Skeletal muscle tissue (tissue), 4 donors: ENCODE data around the gene PFN2. TPM values are rescaled to one million over a fixed set of nuclear protein-coding genes. Genes with fewer than 3 reads are reported as not detected.
A peak's percentile ranks its signal among the peaks of the same experiment; 100 is the strongest.
"Not testable (repeated sequence)": the region's sequence is repeated elsewhere in the genome, so short reads cannot be mapped to it uniquely, and the experiment has no call there.

Experiments used
- H3K27ac ChIP-seq: one replicate; pipeline ENCODE4 v1.7.0; 2013; ENCODE audit warnings: mild to moderate bottlenecking, low read depth, low read length, inconsistent platforms
- H3K27me3 ChIP-seq, 3 donors: one replicate each; pipeline ENCODE4 v1.7.0; 2013; ENCODE audit warnings: low read length in 3 of 3; ENCODE audit not compliant: control insufficient read depth in 3 of 3, insufficient read depth in 3 of 3
- H3K36me3 ChIP-seq, 3 donors: one replicate each; pipeline ENCODE4 v1.7.0; 2013; ENCODE audit warnings: low read length in 3 of 3; ENCODE audit not compliant: control insufficient read depth in 3 of 3, insufficient read depth in 3 of 3
- H3K4me1 ChIP-seq, 3 donors: one replicate each; pipeline ENCODE4 v1.7.0; 2013; ENCODE audit warnings: low read length in 3 of 3, mild to moderate bottlenecking in 3 of 3; ENCODE audit not compliant: control insufficient read depth in 3 of 3, insufficient read depth in 3 of 3
- H3K4me3 ChIP-seq, 3 donors: one replicate each; pipeline ENCODE4 v1.7.0; 2013; ENCODE audit warnings: low read length in 3 of 3
- H3K9ac ChIP-seq, 3 donors: one replicate each; pipeline ENCODE4 v1.7.0; 2013; ENCODE audit warnings: low read length in 3 of 3, mild to moderate bottlenecking in 3 of 3, moderate library complexity in 2 of 3, low read depth in 1 of 3
- H3K9me3 ChIP-seq, 3 donors: one replicate each; pipeline ENCODE4 v1.7.0; 2013; ENCODE audit warnings: low read length in 3 of 3; ENCODE audit not compliant: control insufficient read depth in 3 of 3
- total RNA-seq: library from RNA; depleted of rRNA; stranded (reverse); fragments of >200 nt; gene quantifications from one replicate; pipeline ENCODE4 v1.2.3, GENCODE V29; 2014
- donor health status: Osteomylitis.

PFN2 gene
- total RNA-seq, 1 donor from 2014 or later = 142 TPM

DNA sequence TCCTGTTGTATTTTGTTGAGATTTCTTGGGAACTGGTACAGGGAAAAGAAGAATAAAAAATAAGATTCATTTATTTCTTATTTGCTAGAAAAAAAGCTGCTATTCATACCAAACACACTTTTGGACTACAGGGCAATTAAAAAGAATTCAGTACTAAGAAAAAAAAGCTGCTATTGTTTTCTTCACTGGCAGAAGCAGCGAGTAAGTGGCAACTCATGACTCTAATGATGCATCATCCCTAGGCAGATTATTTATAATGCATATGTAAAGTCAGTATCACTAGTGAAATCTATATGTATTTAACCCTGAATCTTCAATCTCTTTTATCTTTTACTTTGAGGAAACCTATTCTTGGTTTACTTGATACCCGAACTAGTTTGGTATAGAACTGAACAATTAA is 15.2 kb downstream of the PFN2 start:
- no peak overlapping the region for H3K27ac ChIP-seq
- no peak overlapping the region for H3K9ac ChIP-seq
- no peaks in the 10 kb centered on the region for H3K9me3 ChIP-seq
- no peaks in the 10 kb centered on the region for H3K27me3 ChIP-seq
- no peak overlapping the region for H3K4me3 ChIP-seq
- peaks cover 0 to 2% (median 0%) of the 10 kb centered on the region in 3 donors for H3K4me1 ChIP-seq
- peaks cover 0 to 3% (median 0%) of the 10 kb centered on the region in 3 donors for H3K36me3 ChIP-seq

DNA sequence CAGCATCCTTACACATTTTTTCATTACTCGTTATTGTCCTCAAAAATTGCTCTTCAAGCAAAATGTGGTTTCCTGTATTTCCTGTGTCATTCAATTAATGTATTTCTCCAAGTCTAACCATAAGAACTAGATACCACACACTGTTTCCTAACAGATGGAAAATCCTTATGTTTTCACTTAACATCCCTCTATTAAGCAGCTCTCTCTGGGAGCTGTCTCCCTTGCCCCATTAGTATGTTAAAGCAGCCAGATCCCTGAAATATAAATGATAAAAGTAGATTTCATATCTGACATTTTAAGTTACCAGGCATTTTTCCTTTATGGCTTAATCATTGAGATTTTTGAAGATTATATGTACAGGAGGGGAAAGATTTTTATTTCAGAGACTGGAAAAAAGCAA is 15.9 kb downstream of the PFN2 start:
- H3K4me3 ChIP-seq = no peak overlapping the region
- H3K27me3 ChIP-seq = no peaks in the 10 kb centered on the region
- peaks cover 0 to 2% (median 0%) of the 10 kb centered on the region in 3 donors for H3K4me1 ChIP-seq
- H3K36me3 ChIP-seq = peaks cover 0 to under 1% (median 0%) of the 10 kb centered on the region in 3 donors
- no peaks in the 10 kb centered on the region for H3K9me3 ChIP-seq
- no peak overlapping the region for H3K9ac ChIP-seq
- H3K27ac ChIP-seq = no peak overlapping the region

DNA sequence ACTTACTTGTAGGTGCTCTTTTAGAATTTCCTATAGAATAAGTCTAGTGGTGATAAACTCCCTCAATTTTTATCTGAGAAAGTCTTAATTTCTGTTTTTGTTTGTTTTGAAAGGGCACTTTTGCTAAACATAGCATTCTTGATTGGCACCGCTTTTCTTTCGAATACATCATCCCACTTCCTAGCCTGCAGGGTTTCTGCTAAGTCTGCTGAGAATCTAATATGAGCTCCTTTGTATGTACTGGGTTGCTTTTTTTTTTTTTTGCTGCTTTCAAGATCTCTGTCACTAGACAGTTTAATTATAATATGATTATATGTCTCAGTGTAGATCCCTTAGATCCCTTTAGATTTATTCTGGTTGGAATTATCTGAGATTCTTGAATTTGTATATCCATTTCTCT is 21.5 kb downstream of the PFN2 start:
- H3K27me3 ChIP-seq = no peaks in the 10 kb centered on the region
- no peak overlapping the region for H3K4me3 ChIP-seq

DNA sequence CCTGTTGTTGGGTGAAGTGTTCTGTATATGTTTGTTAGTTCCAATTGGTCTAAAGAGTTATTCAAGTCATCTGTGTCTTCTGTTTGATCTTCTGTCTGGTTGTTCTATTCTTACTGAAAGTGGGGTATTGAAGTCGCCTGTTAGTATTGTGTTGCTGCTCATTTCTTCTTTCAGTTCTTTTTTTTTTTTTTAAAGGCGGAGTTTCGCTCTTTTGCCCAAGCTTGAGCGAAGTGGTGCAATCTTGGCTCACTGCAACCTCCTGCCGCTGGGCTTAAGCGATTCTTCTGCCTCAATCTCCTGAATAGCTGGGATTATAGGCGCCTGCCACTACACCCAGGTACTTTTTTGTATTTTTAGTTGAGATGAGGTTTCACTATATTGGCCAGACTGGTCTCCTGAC is 23.5 kb downstream of the PFN2 start:
- H3K9me3 ChIP-seq = no peaks in the 10 kb centered on the region
- no peak overlapping the region for H3K9ac ChIP-seq
- peaks cover 0 to 4% (median 0%) of the 10 kb centered on the region in 3 donors for H3K4me1 ChIP-seq
- no peak overlapping the region for H3K27ac ChIP-seq
- no peaks in the 10 kb centered on the region for H3K36me3 ChIP-seq
- no peak overlapping the region for H3K4me3 ChIP-seq
- H3K27me3 ChIP-seq = no peaks in the 10 kb centered on the region

More for the DNA sequence above, 21.5 kb downstream of the PFN2 start:
- Histone ChIP-seq H3K36me3 (no peaks in the 10 kb centered on the region), H3K4me1 (peaks cover 0 to 4% (median 0%) of the 10 kb centered on the region in 3 donors), H3K27ac (no peak overlapping the region), H3K9me3 (no peaks in the 10 kb centered on the region), H3K9ac (no peak overlapping the region)

DNA sequence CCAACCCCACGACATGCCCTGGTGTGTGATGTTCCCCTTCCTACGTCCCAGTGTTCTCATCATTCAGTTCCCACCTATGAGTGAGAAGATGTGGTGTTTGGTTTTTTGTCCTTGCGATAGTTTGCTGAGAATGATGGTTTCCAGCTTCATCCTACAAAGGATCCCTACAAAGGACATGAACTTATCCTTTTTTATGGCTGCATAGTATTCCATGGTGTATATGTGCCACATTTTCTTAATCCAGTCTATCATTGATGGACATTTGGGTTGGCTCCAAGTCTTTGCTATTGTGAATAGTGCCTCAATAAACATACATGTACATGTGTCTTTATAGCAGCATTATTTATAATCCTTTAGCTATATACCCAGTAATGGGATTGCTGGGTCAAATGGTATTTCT is 26.7 kb downstream of the PFN2 start:
- not testable (repeated sequence) for H3K9ac ChIP-seq, H3K27ac ChIP-seq, H3K9me3 ChIP-seq, H3K36me3 ChIP-seq, H3K4me1 ChIP-seq, H3K4me3 ChIP-seq, H3K27me3 ChIP-seq

DNA sequence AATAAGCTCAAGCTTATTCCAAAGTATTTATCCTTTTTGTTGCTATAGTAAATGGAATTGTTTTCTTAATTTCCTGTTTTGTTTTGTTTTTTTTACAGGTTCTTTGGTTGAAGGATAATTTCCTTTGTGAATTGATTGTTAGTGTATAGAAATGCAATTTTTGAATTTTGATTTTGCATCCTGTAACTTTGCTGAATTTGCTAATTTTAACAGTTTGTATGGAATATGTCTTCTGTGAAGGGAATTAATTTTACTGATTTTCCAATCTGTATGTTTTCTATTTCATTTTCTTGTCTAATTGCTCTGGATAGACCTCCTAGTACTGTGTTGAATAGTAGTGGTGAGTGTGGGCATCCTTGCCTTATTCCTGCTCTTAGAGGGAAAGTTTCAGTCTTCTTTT is 28.3 kb downstream of the PFN2 start:
- H3K27me3 ChIP-seq = no peaks in the 10 kb centered on the region
- peaks cover 0 to 4% (median 0%) of the 10 kb centered on the region in 3 donors for H3K4me1 ChIP-seq
- H3K4me3 ChIP-seq = no peak overlapping the region
- no peak overlapping the region for H3K9ac ChIP-seq
- H3K27ac ChIP-seq = no peak overlapping the region
- H3K36me3 ChIP-seq = no peaks in the 10 kb centered on the region
- no peaks in the 10 kb centered on the region for H3K9me3 ChIP-seq

DNA sequence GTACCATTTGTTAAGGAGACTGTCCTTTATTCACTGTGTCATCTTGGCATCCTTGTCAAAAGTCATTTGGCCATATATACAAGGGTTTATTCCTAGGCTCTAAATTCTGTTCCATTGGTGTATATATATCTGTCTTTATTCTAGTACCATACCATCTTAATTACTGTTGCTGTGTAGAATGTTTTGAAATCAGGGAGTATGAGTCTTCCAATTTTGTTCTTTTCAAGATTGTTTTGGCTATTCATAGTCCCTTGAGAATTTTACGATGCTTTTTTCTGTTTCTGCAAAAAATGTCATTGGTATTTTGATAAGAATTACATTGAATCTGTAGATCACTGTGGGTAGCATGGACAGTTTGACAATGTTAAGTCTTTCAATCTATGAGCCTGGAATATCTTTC is 28.7 kb downstream of the PFN2 start:
- no peak overlapping the region for H3K27ac ChIP-seq

DNA sequence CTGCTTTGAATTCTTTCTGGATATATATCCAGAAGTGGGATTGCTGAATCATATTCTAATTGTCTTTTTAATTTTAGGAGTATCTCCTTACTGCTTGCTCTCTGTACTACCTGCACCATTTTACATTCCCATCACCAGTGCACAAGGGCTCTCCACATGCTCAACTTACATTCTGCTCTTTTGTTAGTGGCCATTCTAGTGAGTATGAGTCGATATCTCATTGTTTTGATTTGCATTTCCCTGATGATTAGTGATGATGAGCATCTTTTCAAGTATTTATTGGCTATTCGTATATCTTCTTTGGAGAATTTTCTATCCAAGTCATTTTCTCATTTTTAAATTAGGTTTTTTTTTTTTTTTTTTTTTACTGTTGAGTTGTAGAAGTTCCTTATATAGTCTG is 29.5 kb downstream of the PFN2 start:
- Histone ChIP-seq H3K9me3 (no peaks in the 10 kb centered on the region), H3K27ac (no peak overlapping the region), H3K27me3 (no peaks in the 10 kb centered on the region), H3K4me1 (peaks cover 0 to 4% (median 3%) of the 10 kb centered on the region in 3 donors), H3K36me3 (no peaks in the 10 kb centered on the region), H3K4me3 (no peak overlapping the region), H3K9ac (no peak overlapping the region)

More for the DNA sequence above, 28.7 kb downstream of the PFN2 start:
- peaks cover 0 to 5% (median 2%) of the 10 kb centered on the region in 3 donors for H3K4me1 ChIP-seq
- H3K9me3 ChIP-seq = no peaks in the 10 kb centered on the region
- H3K4me3 ChIP-seq = no peak overlapping the region
- H3K9ac ChIP-seq = no peak overlapping the region
- H3K27me3 ChIP-seq = no peaks in the 10 kb centered on the region
- H3K36me3 ChIP-seq = no peaks in the 10 kb centered on the region

DNA sequence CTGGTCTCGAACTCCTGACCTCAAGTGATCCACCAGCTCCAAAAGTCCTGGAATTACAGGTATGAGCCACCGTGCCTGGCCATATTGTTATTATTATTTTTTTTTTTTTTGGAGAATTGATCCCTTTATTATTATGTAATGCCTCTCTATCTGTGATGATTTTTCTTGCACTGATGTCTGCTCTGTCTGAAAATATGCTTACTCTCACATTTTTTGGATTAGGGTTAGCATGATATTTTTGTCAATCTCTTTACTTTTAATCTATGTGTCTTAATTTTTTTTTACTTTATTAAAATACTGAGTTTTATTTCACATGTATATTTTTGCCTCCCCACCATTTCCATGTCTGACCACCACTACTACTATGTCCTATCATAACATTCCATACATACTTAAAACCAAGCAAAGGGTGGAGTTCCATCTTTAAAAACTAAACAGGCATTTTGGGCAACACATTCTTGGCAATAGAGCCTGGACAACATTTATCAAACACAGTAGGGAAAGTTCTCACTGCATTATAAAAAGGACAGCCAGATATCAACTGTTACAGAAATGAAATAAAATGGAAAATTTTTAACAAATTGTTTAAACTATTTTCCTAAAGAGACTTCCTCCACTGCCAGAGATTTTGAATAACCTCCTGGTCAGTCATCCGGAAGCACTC is 32.2 kb downstream of the PFN2 start:
- H3K27ac ChIP-seq, H3K36me3 ChIP-seq, H3K4me3 ChIP-seq, H3K9ac ChIP-seq, H3K27me3 ChIP-seq, H3K4me1 ChIP-seq, H3K9me3 ChIP-seq: not testable (repeated sequence)

DNA sequence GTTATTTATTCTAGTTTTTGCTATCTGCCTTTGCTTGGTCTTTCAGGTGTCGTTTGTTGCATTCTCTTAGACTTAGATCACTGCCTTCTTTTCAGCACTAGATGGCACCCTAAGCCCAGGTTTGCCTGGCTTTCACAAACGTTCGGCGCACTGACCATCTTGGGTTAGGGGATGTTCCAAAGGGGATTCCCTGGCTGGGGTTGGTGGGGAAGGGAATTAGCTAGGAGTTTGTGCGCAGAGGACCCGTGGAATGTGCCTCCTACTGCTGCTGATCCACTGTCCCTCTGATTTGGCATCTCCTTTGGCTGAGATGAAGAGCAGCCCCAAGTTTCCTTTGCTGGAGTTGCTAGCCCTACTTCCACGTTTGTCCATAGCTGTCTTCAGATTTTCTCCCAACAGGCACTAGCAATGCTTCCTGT is 33.9 kb downstream of the PFN2 start:
- H3K36me3 ChIP-seq = no peaks in the 10 kb centered on the region
- peak overlapping the region; percentile 11 to 53 (median 37) for H3K4me3 ChIP-seq
- peaks cover 0 to 8% (median 3%) of the 10 kb centered on the region in 3 donors for H3K4me1 ChIP-seq
- peak overlapping the region in 1 of 3 donors; percentile 8 for H3K9ac ChIP-seq
- no peaks in the 10 kb centered on the region for H3K27me3 ChIP-seq
- no peaks in the 10 kb centered on the region for H3K9me3 ChIP-seq
- H3K27ac ChIP-seq = no peak overlapping the region
